Fibroblast of upper back skin (primary cell): ENCODE results near the gene TOMM40L.
A peak's percentile ranks its signal among the peaks of the same experiment; 100 is the strongest.

Source experiments
- DNase-seq: peaks from one replicate; pipeline ENCODE4 v3.0.0-alpha.2; 2013

Gene TOMM40L

GRCh38 chr1:161225534-161226319, at the start of gene TOMM40L:
TOMM40L (plus strand) TSS chr1:161226060; CDS start chr1:161226490, 430 bp downstream.
- DNase-seq: peak; percentile 100

GRCh38 chr1:161176468-161177111, 49.3 kb upstream of the TOMM40L start:
- DNase-seq: no peak

- DNase-seq: peak; percentile 78
Observed at GRCh38 chr1:161177112-161177935, 48.5 kb upstream of the TOMM40L start, which contains the start of gene B4GALT3. B4GALT3 (minus strand) TSS chr1:161177507; CDS start chr1:161176060, 1,447 bp downstream.

GRCh38 chr1:161177936-161178244, 48.0 kb upstream of the TOMM40L start:
- DNase-seq: no peak

GRCh38 chr1:161179698-161180097, 46.2 kb upstream of the TOMM40L start:
- no peak for DNase-seq

DNA sequence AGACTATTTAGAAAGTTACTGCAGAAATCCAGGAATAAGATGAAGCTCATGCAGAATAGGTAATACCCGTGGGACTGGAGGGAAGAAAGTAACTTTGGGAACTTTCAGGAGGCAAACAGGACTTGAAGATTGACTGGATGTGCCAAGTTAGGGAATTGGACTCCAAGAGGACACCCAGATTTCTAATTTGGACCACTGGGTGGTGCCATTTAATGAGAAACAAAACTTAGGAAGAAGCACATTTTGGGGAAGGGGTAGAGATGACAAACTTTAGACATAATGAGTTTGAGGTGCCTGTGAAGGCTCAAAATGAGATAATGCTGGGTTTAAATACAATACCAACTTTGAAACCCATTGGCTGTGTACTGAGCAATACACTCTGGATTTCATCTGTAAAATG, 45.2 kb upstream of the TOMM40L start:
- DNase-seq: no peak

- DNase-seq: peak; percentile 41
Observed at GRCh38 chr1:161182214-161182613, 43.6 kb upstream of the TOMM40L start.

- peak; percentile 73 for DNase-seq
Observed at GRCh38 chr1:161185282-161185682, 40.6 kb upstream of the TOMM40L start.

GRCh38 chr1:161185732-161186311, 40.0 kb upstream of the TOMM40L start:
- DNase-seq: no peak

DNA sequence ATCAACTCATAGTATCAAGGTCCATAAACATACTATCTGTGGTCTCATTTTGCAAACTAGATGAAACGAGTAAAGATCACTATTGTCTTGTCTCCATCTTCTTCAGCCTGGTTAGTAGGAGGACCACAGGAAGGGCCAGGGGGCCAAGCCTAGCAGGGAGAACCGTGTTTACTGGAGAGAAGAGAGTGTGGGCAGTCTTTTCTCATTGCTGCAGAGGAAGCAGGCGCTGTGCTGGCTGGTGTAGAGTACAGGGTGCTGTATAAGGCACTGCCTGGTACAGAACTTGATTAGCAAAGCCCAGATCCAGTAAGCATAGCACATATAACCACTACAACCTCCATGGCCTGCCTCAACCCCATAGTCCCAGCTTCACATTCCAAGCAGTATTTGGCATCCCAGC, 38.5 kb upstream of the TOMM40L start:
- no peak for DNase-seq

GRCh38 chr1:161188381-161188780, 37.5 kb upstream of the TOMM40L start:
- DNase-seq: no peak

- no peak for DNase-seq
Observed at GRCh38 chr1:161189036-161189435, 36.8 kb upstream of the TOMM40L start.

DNA sequence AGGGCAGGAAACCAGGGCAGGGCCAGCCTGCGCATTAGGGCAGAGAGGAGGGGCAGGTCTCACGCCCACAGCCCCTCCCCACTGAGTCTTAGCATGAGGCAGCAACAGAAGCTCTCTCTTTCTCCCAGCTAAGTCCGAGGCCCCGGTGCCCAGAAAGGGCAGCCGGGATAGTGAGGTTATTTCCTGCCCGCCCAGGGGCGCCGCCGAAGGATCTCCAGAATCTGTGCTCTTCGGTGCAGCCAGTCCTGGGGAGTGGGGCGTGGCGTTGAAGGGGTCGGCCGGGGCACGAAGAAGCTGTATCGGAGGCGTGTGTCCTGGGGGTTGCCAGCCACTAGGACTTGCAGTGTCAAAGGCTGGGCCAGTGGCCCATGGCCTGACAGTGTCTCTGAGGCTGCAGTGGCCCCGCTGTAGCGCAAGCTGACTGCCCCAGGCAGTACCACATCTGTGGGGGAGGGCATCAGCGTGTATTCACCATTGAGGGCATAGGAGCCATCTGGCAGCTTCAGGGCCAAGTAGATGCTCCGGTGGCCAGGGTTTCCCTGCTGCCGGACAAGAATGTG, 34.8 kb upstream of the TOMM40L start:
- DNase-seq: no peak

- no peak for DNase-seq
Observed at GRCh38 chr1:161191971-161192370, 33.9 kb upstream of the TOMM40L start.

- DNase-seq: peak; percentile 72
Observed at GRCh38 chr1:161192476-161193465, 33.1 kb upstream of the TOMM40L start.

GRCh38 chr1:161193561-161194235, 32.2 kb upstream of the TOMM40L start:
- DNase-seq: no peak

DNA sequence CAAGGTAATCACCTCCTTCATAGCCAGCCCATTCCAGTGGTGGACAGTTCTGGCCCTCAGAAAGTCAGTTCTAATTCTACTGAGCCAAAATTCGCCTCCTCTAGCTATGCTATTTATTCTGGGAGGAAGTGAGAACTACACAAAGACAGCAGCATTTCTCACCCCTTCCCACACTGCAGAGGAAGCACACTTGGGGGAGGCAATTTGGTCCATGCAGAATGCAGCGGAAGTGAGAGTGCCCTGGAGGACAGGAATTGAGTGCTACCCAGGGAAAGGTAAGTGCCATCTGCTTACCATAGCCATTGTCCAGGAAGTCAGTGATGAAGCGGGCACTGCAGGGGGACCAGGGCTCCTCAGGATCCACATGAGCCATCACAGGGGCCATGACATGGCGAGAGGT, 30.7 kb upstream of the TOMM40L start:
- no peak for DNase-seq

- DNase-seq: no peak
Observed at GRCh38 chr1:161196111-161196510, 29.7 kb upstream of the TOMM40L start.

GRCh38 chr1:161196521-161197451, 29.1 kb upstream of the TOMM40L start:
- DNase-seq: peak; percentile 95
